ENCODE data around the gene ASB1. TPM values are rescaled to one million over a fixed set of nuclear protein-coding genes. Genes with fewer than 3 reads are reported as not detected.

The ASB1 gene
- polyA plus RNA-seq, 1 donor (not counting 4 experiments of a cell fraction or from before 2014, with no cell fraction given), result 13.0 TPM

GRCh38 chr2:238449241-238449640 lies 22.5 kb downstream of the ASB1 start:
- H3K9me3 ChIP-seq (ENCODE audit: control insufficient read depth, low read depth, low read length), result peaks cover 4% of the 10 kb centered on the region
- H2AFZ ChIP-seq (ENCODE audit: control insufficient read depth, low read length), result no peak overlapping the region
- peaks cover 5% of the 10 kb centered on the region for H3K79me2 ChIP-seq (ENCODE audit: control insufficient read depth, insufficient read depth, low read length)
- no peaks in the 10 kb centered on the region for H3K27me3 ChIP-seq (ENCODE audit: control insufficient read depth, extremely low read depth, insufficient read depth, low read length)
- H3K27ac ChIP-seq (ENCODE audit: control insufficient read depth, insufficient read depth, low read length), result no peak overlapping the region
- H3K36me3 ChIP-seq (ENCODE audit: control insufficient read depth in 2 of 2, extremely low read depth in 1 of 2, insufficient read depth in 2 of 2, low read length in 2 of 2), result peaks cover 34 to 41% of the 10 kb centered on the region in 2 experiments
- DNase-seq (ENCODE audit: low read depth, low spot score), result no peak
- no peak overlapping the region for H3K4me3 ChIP-seq (ENCODE audit: control insufficient read depth in 2 of 3, extremely low read depth in 1 of 3, insufficient read depth in 2 of 3, low read depth in 1 of 3, low read length in 3 of 3)
- H3K9me1 ChIP-seq (ENCODE audit: control insufficient read depth, extremely low read depth, insufficient read depth, low read length), result no peaks in the 10 kb centered on the region
- no peaks in the 10 kb centered on the region for H4K20me1 ChIP-seq (ENCODE audit: control insufficient read depth, extremely low read depth, insufficient read depth, low read length)
- no peak overlapping the region for H3K9ac ChIP-seq (ENCODE audit: control insufficient read depth, extremely low read depth, insufficient read depth, low read length)
- H3K4me1 ChIP-seq (ENCODE audit: control insufficient read depth, extremely low read depth, insufficient read depth, low read length), result no peaks in the 10 kb centered on the region
- TF ChIP-seq CTCF (optimal IDR thresholded peaks at IDR 0.05 in 1 of 3, IDR thresholded peaks at IDR 0.05 in 1 of 3, conservative IDR thresholded peaks at IDR 0.05 in 1 of 3; ENCODE audit: extremely low read depth in 1 of 3, insufficient read depth in 2 of 3, low read length in 3 of 3), result no peak
- TF ChIP-seq EZH2 (IDR thresholded peaks at IDR 0.05; ENCODE audit: low read length), result no peak
- no peak for FAIRE-seq
- no peak overlapping the region for H3K4me2 ChIP-seq (ENCODE audit: control insufficient read depth, extremely low read depth, insufficient read depth, low read depth, low read length)
- dilution Hi-C loops (cut with MboI; ENCODE audit: extremely low pct_ligation_motif_present, low sequenced_read_pairs), result no loop called here

GRCh38 chr2:238449909-238450417 lies 23.2 kb downstream of the ASB1 start:
- FAIRE-seq (no peak), DNase-seq (ENCODE audit: low read depth, low spot score) (no peak)
- Histone ChIP-seq H3K36me3 (ENCODE audit: control insufficient read depth in 2 of 2, extremely low read depth in 1 of 2, insufficient read depth in 2 of 2, low read length in 2 of 2) (peaks cover 30 to 38% of the 10 kb centered on the region in 2 experiments), H3K4me1 (ENCODE audit: control insufficient read depth, extremely low read depth, insufficient read depth, low read length) (no peaks in the 10 kb centered on the region), H3K9me3 (ENCODE audit: control insufficient read depth, low read depth, low read length) (peaks cover 4% of the 10 kb centered on the region), H3K4me2 (ENCODE audit: control insufficient read depth, extremely low read depth, insufficient read depth, low read depth, low read length) (no peak overlapping the region), H3K27ac (ENCODE audit: control insufficient read depth, insufficient read depth, low read length) (no peak overlapping the region), H3K9ac (ENCODE audit: control insufficient read depth, extremely low read depth, insufficient read depth, low read length) (no peak overlapping the region), H3K27me3 (ENCODE audit: control insufficient read depth, extremely low read depth, insufficient read depth, low read length) (no peaks in the 10 kb centered on the region), H3K9me1 (ENCODE audit: control insufficient read depth, extremely low read depth, insufficient read depth, low read length) (no peaks in the 10 kb centered on the region), H2AFZ (ENCODE audit: control insufficient read depth, low read length) (no peak overlapping the region), H3K4me3 (ENCODE audit: control insufficient read depth in 2 of 3, extremely low read depth in 1 of 3, insufficient read depth in 2 of 3, low read depth in 1 of 3, low read length in 3 of 3) (no peak overlapping the region), H4K20me1 (ENCODE audit: control insufficient read depth, extremely low read depth, insufficient read depth, low read length) (no peaks in the 10 kb centered on the region), H3K79me2 (ENCODE audit: control insufficient read depth, insufficient read depth, low read length) (peaks cover 5% of the 10 kb centered on the region)
- no peak for TF ChIP-seq CTCF (optimal IDR thresholded peaks at IDR 0.05 in 1 of 3, IDR thresholded peaks at IDR 0.05 in 1 of 3, conservative IDR thresholded peaks at IDR 0.05 in 1 of 3; ENCODE audit: extremely low read depth in 1 of 3, insufficient read depth in 2 of 3, low read length in 3 of 3)
- TF ChIP-seq EZH2 (IDR thresholded peaks at IDR 0.05; ENCODE audit: low read length), result no peak
- dilution Hi-C loops (cut with MboI; ENCODE audit: extremely low pct_ligation_motif_present, low sequenced_read_pairs), result no loop called here

All from keratinocyte (primary cell).